ENCODE data around the gene LPCAT3.

Gene LPCAT3
- long read RNA-seq, transcript LPCAT3-201 (13 exons, 2,268 nt): major isoform, 143 of 169 reads
- long read RNA-seq, partial matches to known transcripts: 6 of 169 reads
- long read RNA-seq, other reads (novel, unspliced or antisense): 20 of 169 reads

DNA sequence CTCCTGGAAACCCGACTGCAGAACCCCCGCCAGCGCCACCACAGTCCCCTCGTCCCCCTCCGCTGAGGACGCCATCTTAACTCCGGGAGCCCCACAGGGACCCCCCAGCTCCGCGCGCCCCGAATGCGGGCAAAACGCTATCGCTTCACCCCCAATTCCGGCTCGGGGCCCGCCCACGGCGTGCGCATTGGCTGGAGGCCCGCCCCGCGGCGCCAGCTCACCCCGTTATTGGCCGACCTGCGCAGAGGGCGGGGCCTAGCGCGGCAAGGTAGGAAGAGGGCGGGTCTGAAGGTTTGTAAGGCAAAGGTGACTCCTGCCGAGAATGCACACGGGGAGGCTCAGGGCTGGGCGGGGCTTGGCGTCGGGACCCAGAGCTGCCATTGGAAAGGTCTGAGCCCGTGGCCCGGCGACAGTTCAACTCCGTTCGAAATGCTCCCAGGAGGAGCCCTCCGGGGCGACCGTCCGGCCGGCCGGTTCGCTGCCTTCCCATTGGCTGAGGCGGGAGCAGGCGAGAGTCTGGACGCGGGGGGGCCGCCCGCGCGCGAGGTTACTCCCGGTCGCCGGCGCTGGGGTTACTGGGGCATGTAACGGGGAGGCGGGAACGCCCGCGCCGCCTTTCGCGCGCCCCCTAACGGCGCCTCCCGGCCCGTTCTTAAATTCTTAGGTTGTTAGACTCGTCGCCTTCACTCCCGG lies at the start of gene LPCAT3:
LPCAT3 (minus strand) TSS at position 127 of the 693 bp plus-strand sequence; CDS start at position 75, 52 bp downstream.
- no peaks in the 10 kb centered on the region for H3K27me3 ChIP-seq (ENCODE audit: insufficient read depth, poor library complexity, severe bottlenecking)
- peak; percentile 88 to 97 for DNase-seq (ENCODE audit: low read depth in 1 of 2, low spot score in 1 of 2)
- TF ChIP-seq SPI1 (IDR thresholded peaks at IDR 0.05; ENCODE audit: borderline replicate concordance, low read depth) (no peak), POLR2AphosphoS5 (IDR thresholded peaks at IDR 0.05; ENCODE audit: low read depth) (peak; percentile 23; the same call in 1 of the 2 replicates)
- TF ChIP-seq, protein P1, sequence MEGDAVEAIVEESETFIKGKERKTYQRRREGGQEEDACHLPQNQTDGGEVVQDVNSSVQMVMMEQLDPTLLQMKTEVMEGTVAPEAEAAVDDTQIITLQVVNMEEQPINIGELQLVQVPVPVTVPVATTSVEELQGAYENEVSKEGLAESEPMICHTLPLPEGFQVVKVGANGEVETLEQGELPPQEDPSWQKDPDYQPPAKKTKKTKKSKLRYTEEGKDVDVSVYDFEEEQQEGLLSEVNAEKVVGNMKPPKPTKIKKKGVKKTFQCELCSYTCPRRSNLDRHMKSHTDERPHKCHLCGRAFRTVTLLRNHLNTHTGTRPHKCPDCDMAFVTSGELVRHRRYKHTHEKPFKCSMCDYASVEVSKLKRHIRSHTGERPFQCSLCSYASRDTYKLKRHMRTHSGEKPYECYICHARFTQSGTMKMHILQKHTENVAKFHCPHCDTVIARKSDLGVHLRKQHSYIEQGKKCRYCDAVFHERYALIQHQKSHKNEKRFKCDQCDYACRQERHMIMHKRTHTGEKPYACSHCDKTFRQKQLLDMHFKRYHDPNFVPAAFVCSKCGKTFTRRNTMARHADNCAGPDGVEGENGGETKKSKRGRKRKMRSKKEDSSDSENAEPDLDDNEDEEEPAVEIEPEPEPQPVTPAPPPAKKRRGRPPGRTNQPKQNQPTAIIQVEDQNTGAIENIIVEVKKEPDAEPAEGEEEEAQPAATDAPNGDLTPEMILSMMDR (IDR thresholded peaks at IDR 0.05; ENCODE audit: insufficient read depth, low read length): peak; percentile 60
- H3K4me3 ChIP-seq (replicated peaks; ENCODE audit: insufficient read depth, low read length): peak within 1 kb of the TSS; percentile 96
- peak within 1 kb of the TSS; percentile 71 for H3K27ac ChIP-seq (replicated peaks)

GRCh38 chr12:7067096-7067495 lies 48.8 kb upstream of the LPCAT3 start:
- H3K27me3 ChIP-seq (ENCODE audit: insufficient read depth, poor library complexity, severe bottlenecking): peaks cover 4% of the 10 kb centered on the region
- no peak overlapping the region for H3K27ac ChIP-seq (replicated peaks)
- no peak overlapping the region for H3K4me3 ChIP-seq (replicated peaks; ENCODE audit: insufficient read depth, low read length)
- DNase-seq (ENCODE audit: low read depth in 1 of 2, low spot score in 1 of 2): no peak
- TF ChIP-seq SPI1 (IDR thresholded peaks at IDR 0.05; ENCODE audit: borderline replicate concordance, low read depth): no peak
- no peak for TF ChIP-seq GABPA (IDR thresholded peaks at IDR 0.05; ENCODE audit: low read depth)
- TF ChIP-seq, protein P1 (IDR thresholded peaks at IDR 0.05; ENCODE audit: insufficient read depth, low read length): no peak
- no peak for TF ChIP-seq POLR2AphosphoS5 (IDR thresholded peaks at IDR 0.05; ENCODE audit: low read depth)
- TF ChIP-seq REST (IDR thresholded peaks at IDR 0.05; ENCODE audit: insufficient replicate concordance, low read depth): no peak

DNA sequence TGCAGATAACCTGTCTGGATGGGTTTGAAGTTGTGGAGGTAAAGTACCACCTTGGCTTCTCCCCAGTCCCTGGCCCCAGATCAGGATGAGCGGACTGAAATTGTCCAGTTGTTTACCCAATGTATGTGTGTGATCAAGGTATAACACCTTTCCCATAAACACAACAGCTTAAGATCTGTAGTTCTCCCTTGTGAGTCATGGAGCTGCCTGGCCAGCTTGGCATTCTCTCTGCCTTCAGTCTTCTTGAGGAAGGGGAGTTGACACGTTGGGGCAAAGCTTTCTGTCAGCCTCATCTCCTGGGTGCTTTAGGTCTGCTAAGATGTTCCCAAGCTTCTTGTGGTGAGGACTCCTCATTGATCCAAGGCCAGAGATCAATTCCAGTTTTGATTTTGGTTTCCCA lies 48.3 kb upstream of the LPCAT3 start:
- no peak for DNase-seq (ENCODE audit: low read depth in 1 of 2, low spot score in 1 of 2)
- Histone ChIP-seq H3K4me3 (replicated peaks; ENCODE audit: insufficient read depth, low read length) (no peak overlapping the region), H3K27ac (replicated peaks) (no peak overlapping the region), H3K27me3 (ENCODE audit: insufficient read depth, poor library complexity, severe bottlenecking) (peaks cover under 1% of the 10 kb centered on the region)
- TF ChIP-seq POLR2AphosphoS5 (IDR thresholded peaks at IDR 0.05; ENCODE audit: low read depth): no peak
- TF ChIP-seq, protein P1 (IDR thresholded peaks at IDR 0.05; ENCODE audit: insufficient read depth, low read length): no peak
- TF ChIP-seq SPI1 (IDR thresholded peaks at IDR 0.05; ENCODE audit: borderline replicate concordance, low read depth): no peak

DNA sequence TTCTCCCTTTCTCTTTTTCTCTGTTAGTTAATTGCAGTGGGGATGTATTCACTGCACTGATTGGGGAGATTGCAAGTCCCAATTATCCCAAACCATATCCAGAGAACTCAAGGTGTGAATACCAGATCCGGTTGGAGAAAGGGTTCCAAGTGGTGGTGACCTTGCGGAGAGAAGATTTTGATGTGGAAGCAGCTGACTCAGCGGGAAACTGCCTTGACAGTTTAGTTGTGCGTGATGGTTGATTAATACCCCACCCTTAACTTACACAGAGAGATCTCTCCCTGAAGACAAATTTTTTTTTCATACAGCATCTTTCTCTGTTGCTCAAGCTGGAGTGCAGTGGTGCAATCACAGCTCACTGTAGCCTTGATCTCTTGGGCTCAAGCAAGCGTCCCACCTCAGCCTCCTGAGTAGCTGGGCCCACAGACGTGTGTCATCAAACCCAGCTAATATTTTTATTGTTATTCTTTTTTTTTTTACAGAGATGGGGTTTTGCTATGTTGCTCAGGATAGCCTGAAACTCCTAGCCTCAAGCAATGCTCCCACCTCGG lies 46.9 kb upstream of the LPCAT3 start:
- Histone ChIP-seq H3K27me3 (ENCODE audit: insufficient read depth, poor library complexity, severe bottlenecking) (no peaks in the 10 kb centered on the region), H3K4me3 (replicated peaks; ENCODE audit: insufficient read depth, low read length) (no peak overlapping the region), H3K27ac (replicated peaks) (no peak overlapping the region)
- no peak for TF ChIP-seq POLR2AphosphoS5 (IDR thresholded peaks at IDR 0.05; ENCODE audit: low read depth)
- no peak for DNase-seq (ENCODE audit: low read depth in 1 of 2, low spot score in 1 of 2)

DNA sequence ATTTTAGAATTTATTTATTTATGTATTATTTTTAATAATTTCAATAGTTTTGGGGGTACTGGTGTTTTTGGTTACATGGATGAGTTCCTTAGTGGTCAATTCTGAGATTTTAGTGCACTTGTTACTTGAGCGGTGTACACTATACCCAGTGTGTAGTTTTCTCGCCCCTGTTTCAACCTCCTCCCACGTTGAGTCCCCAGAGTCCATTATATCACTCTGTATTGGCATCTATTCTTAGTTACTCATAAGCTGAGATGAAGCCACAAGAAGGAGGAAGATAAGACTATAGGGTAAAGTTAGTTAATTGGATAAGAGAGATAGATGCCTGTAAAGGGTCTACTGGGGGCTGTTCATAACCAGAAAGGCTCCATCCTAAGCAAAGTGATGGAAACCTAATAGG lies 46.2 kb upstream of the LPCAT3 start:
- DNase-seq (ENCODE audit: low read depth in 1 of 2, low spot score in 1 of 2): no peak
- no peak overlapping the region for H3K27ac ChIP-seq (replicated peaks)
- H3K27me3 ChIP-seq (ENCODE audit: insufficient read depth, poor library complexity, severe bottlenecking): no peaks in the 10 kb centered on the region
- no peak for TF ChIP-seq POLR2AphosphoS5 (IDR thresholded peaks at IDR 0.05; ENCODE audit: low read depth)
- no peak for TF ChIP-seq REST (IDR thresholded peaks at IDR 0.05; ENCODE audit: insufficient replicate concordance, low read depth)
- no peak overlapping the region for H3K4me3 ChIP-seq (replicated peaks; ENCODE audit: insufficient read depth, low read length)

All from HL-60 (cell line).